Left cardiac atrium (tissue), 4 donors: ENCODE results near the gene EPHA4. TPM values are rescaled to one million over a fixed set of nuclear protein-coding genes. Genes with fewer than 3 reads are reported as not detected.
"Not testable (repeated sequence)": the region's sequence is repeated elsewhere in the genome, so short reads cannot be mapped to it uniquely, and the experiment has no call there.

Experiments
- ATAC-seq, 2 donors: fragments of 200-7000 bp; cut with Tn5 transposase; one replicate each; pipeline ENCODE4 v1.9.1; 2020; ENCODE audit warnings: mild to moderate bottlenecking in 2 of 2, moderate library complexity in 2 of 2
- DNase-seq: peaks from one replicate; pipeline ENCODE4 v3.0.0-alpha.2; 2020
- intact Hi-C, 2 donors: fragments of 100-400 bp; cut with DNase I; formaldehyde crosslinking; loops; one replicate each; pipeline versions ENCODE4 v1.14.1 to v1.15.1; 2022 to 2023
- total RNA-seq, 2 donors: library from RNA; stranded (reverse); fragmentation: NEBNext Ultra II Directional; extraction: Animal tissue kit (Norgen Biotek cat#: 25700); gene quantifications; one replicate each; pipeline ENCODE4 v1.2.1, GENCODE V29; 2021
- donor health status: DM: no; HTN: yes; CAD: no.
- donor health status: DM: no; HTN: yes; CAD: no; lungs with severe emphysema.
- donor health status: DM: yes; HTN: yes; CAD: no.
- donor health status: Dilated cardiomyopathy.

EPHA4 gene
- total RNA-seq, 2 donors from 2014 or later = 55.8 to 84.1 TPM

DNA sequence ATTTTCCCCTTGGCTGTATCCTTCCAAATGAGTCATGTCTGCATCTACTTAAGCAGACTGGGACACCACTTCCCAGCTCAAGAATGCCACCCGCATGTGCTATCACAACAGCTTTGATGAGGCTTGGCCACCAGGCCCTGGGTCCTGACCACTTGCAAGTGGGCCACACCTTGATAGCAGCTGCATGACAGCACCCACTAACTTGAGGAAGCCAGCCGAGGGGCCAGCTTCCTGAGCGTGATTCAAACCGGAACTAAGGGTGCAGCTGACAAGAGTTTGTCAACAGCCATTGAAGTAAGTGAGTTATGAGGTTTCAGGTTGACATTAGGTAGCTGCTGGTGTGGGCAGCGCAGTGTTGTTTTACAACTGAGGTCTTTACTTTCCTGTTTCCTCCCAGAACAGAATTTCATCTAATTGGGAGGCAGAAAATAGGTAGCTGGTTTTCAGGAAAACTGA is 54.4 kb downstream of the EPHA4 start:
- intact Hi-C loops = no loop called here
- DNase-seq (peak; percentile 38), ATAC-seq (peak; percentile 48 to 88)

DNA sequence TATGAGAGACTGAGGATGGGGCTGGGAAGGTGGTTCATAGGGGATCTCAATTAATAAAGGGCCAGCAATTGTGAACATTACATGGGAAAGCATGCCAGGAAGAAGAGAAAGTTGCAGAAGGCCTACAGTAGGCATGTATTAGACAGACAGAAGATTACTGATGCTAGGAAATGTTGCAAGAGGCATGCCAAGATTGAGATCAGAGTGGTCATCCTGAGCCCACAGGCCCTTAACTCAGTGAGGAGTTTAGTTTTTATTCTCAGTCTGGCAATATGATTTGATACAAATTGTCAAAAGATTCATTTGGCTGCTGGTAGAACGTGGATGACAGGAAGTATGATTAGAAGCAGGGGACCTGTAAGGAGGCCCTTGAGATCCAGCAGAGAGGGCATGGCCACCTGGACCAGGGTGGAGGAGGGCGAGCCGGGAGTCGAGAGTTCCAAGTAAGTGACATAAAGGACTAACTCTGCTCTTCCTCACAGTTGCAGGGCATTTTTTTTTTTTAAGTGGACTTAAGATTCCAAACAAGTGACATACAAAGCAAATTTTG is 54.9 kb downstream of the EPHA4 start:
- intact Hi-C loops = no loop called here
- ATAC-seq = peak; percentile 6 to 74
- no peak for DNase-seq

- ATAC-seq = no peak
- intact Hi-C loops = no loop called here
- no peak for DNase-seq
Observed at GRCh38 chr2:221515864-221516263, 56.2 kb downstream of the EPHA4 start.

- no peak for ATAC-seq
- intact Hi-C loops = no loop called here
- DNase-seq = no peak
Observed at GRCh38 chr2:221514305-221515040, 57.6 kb downstream of the EPHA4 start.

DNA sequence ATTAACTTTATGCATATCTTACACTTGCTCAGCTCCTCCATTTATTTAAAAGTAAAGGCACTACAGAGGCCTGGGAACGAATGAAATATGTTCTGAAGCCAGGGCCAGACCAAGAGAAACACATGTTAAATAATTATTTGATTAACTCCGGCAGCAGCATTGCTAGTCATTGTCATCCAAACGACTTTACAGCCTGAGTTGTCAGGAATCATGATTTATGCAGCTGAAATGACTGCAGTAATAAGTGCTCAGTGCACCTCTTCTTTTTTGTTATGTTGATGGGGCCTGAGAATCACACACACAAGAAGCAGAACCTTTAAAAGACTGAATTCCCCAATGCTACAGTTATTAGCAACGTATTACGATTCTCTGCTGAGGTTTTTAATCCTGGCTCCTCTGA is 58.9 kb downstream of the EPHA4 start:
- ATAC-seq (no peak), DNase-seq (no peak)
- intact Hi-C loops = no loop called here

GRCh38 chr2:221511325-221511724 is 60.8 kb downstream of the EPHA4 start:
- intact Hi-C loops, ATAC-seq, DNase-seq: not testable (repeated sequence)

DNA sequence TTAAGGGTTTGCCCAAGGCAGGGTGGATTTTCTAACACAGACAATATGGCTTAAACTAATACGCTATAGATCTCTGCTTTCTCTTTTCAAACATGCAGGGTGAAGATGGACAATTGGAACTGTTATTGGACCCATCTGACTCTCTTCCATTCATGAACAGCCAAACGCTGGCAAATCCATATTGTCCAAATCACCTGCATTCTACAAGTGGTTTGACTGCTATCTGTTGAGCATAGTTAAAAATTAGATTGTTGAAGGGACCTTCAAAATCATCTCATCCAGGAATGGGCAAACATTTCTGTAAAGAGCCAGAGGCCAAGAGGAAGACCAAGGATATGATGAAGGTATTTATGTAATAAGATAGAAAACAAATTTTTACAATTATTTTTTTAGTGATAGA is 65.6 kb downstream of the EPHA4 start:
- ATAC-seq = no peak
- intact Hi-C loops = no loop called here

DNA sequence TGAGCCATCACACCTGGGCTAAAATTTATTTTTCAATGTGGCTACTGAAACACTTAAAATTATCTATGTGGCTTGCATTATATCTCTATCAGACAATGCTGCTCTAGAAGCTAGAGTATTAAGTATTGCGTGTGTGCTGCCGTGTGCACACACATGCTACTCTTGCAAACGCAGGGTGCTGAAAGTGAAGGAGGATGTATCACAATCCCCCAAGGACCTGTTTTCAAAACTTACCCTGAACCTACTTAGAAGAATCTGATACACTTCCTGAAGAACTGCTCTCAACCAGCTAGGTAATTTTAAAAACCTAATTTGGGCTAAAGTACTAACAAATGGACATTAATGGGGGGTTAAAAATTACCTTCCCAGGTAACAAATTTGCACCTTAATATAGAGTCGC is 66.5 kb downstream of the EPHA4 start:
- no peak for DNase-seq
- intact Hi-C loops = no loop called here
- no peak for ATAC-seq

More for the DNA sequence above, 65.6 kb downstream of the EPHA4 start:
- no peak for DNase-seq

DNA sequence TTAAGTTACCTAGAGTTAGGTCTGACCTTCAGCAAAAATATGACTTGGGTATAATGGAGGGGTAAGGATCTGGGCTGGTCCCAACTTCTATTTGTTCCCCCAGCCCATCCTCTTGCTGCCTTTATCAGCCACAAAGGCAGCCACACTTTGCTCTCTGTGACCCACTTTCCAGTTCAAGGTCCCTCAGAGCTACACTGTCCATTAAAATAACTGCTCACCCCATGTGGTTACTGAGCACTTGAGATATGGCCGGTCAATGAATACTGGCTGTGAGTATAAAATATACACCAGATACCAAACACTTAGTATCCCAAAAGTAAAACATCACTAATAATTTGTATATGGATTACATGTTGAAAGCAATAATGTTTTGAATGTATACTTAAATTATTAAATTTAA is 67.2 kb downstream of the EPHA4 start:
- intact Hi-C loops = no loop called here
- DNase-seq = no peak
- ATAC-seq = peak in 1 of 2 donors; percentile 45

DNA sequence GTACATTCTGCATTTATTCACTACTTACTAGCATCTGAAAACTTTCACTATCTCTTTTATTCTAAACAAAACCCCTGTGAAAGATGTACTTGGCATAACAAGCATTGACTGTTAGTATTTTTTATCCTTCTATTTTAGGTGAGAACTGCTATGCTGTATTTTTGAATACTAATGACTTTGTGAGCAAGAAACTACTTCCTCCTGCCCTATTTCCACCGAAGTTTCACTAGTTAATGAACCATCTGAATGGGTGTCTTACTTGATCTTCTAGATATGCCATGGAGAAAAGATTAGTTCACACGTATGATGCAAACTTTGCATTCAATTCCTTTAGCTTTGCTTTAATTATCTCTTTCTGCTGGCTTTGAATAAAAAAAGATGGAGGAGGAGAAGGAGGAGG is 68.1 kb downstream of the EPHA4 start:
- intact Hi-C loops = no loop called here
- no peak for DNase-seq
- ATAC-seq = no peak

DNA sequence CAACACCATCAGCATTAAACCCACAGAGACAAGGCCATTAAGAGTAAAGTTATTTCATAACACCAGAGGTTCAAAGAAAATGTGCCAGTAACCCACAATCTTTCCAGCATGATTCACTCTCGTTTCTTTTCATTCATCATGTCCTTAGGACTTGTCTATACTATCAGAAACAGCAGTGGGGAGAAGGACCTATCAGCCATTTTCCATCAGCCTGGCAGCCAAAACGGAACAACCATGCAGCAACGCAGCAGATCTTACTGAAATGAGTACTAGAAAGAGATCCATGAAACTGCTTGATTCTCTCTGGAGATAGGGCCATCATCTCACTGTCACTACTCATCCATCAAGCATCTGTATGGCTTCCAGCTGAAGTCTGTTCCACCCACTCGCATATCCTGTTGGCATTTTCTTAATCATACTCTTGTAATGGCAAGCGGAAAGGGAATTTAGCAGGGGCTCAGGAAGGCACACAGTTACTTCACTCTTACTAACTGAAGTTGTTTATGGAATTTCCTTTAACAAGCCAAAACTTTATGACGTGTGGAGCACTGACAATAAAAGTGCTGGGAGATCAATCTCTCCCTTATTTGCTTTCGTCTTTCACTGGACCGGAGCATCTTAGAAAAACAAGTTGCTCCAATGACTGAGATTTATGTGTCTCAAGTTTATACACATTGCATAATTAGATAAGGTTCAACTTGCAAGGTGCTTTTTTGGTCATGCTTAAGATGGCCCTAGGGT is 69.7 kb downstream of the EPHA4 start:
- ATAC-seq (peak in 1 of 2 donors; percentile 51), DNase-seq (no peak)
- intact Hi-C loops = no loop called here

- intact Hi-C loops = no loop called here
- DNase-seq = no peak
- no peak for ATAC-seq
Observed at GRCh38 chr2:221501883-221502269, 70.2 kb downstream of the EPHA4 start.

- intact Hi-C loops = no loop called here
- no peak for DNase-seq
- peak; percentile 48 to 74 for ATAC-seq
Observed at GRCh38 chr2:221501210-221501882, 70.8 kb downstream of the EPHA4 start.

DNA sequence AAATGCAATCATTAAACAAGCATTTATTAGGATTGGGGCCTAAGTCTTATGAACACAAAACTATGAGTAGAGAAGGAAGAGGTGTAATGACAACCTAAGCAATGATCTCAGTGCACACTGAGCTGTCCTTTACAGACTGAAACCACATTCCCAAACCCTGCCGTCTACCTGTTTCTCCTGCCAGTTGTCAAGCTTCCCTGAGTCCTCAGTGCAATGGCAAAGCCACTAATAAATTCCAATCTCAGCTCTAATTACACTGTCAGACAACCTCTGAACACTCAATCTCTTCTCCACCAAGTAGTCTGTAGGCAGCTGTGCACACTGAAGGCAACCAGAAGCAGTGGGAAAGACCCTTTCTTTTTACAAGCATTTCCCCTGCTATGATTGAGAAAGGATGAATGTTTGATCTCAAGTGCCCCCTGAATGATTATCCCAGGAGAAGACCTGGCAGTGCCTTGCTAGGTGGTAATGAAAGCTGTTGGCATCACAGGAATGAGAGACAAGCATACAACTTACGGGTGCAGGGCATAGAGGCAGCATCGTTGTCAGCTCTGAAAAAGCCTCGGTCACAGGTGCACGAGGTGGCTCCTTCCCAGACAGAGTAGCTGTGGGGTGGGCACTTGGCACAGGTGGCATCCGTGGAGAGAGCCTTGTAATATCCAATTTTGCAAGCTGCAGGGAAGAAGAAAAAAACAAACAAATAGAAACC is 71.4 kb downstream of the EPHA4 start:
- DNase-seq (no peak), ATAC-seq (peak in 1 of 2 donors; percentile 17)
- intact Hi-C loops = no loop called here

GRCh38 chr2:221495731-221496130 is 76.4 kb downstream of the EPHA4 start:
- DNase-seq (no peak), ATAC-seq (no peak)
- intact Hi-C loops = no loop called here

- peak; percentile 53 to 69 for ATAC-seq
- intact Hi-C loops = no loop called here
- peak; percentile 43 for DNase-seq
Observed at GRCh38 chr2:221494556-221494955, 77.5 kb downstream of the EPHA4 start.

DNA sequence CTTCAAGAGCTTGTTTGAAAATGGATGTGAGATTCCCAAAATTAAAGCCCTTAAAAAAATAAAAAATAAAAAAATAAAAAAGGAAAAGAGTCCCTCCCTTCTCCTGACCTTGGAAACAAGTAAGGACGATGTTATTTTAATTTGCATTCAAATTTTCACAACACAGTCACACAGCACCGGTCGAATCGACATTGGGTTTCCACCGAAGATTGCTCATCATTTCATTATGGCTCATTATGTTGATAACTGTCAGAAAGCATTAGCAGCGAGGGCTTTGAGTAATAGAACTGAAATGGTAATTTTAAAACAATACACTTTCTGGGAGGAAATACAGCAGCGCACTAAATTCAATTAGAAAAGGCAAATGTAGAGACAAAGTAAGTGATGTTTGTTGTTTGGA is 78.7 kb downstream of the EPHA4 start:
- ATAC-seq (no peak), DNase-seq (no peak)
- intact Hi-C loops = no loop called here

DNA sequence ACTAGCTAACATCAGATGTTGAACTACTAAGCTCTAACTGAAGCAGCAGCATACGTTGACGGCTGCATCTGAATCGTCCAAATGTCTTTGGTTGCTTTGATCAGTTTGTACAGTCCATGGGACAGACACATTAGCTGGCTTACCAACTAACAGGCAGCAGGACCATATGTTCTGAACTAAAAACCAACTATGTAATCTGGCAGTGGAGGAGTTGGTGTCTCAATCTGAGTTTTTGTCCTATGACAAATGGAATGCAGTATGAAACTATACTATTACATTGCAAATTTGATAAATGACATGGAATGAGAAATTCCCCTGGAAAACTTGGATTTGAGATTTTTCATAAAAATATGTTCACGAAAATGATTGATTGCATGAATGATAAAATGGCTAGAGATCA is 79.5 kb downstream of the EPHA4 start:
- DNase-seq (no peak), ATAC-seq (no peak)
- intact Hi-C loops = no loop called here

GRCh38 chr2:221490506-221491060 is 81.5 kb downstream of the EPHA4 start:
- no peak for ATAC-seq
- intact Hi-C loops = no loop called here
- no peak for DNase-seq
